ENCODE results near the gene FAM81B.

Gene FAM81B

DNA sequence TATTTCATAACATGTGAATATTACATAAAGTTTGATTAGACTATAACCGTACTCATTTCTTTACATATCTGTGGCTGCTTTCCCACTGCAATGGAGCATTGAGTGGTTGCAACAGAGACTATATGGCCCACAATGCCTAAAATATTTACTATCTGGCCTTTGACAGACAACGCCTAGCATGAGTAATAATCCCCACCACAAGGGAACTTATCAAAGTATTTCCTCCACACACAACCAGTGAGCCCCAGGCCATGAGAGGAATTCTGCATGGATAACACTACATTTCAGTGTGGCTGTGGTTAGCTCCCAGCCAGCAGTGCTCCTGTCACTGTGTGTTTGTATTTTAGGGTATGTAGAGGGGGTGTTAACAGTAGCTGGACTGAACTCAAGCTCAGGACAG is 54.8 kb downstream of the FAM81B start:
- TF ChIP-seq ZFX (IDR thresholded peaks at IDR 0.05; ENCODE audit: borderline replicate concordance), result no peak
- TF ChIP-seq, protein P1, sequence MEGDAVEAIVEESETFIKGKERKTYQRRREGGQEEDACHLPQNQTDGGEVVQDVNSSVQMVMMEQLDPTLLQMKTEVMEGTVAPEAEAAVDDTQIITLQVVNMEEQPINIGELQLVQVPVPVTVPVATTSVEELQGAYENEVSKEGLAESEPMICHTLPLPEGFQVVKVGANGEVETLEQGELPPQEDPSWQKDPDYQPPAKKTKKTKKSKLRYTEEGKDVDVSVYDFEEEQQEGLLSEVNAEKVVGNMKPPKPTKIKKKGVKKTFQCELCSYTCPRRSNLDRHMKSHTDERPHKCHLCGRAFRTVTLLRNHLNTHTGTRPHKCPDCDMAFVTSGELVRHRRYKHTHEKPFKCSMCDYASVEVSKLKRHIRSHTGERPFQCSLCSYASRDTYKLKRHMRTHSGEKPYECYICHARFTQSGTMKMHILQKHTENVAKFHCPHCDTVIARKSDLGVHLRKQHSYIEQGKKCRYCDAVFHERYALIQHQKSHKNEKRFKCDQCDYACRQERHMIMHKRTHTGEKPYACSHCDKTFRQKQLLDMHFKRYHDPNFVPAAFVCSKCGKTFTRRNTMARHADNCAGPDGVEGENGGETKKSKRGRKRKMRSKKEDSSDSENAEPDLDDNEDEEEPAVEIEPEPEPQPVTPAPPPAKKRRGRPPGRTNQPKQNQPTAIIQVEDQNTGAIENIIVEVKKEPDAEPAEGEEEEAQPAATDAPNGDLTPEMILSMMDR (IDR thresholded peaks at IDR 0.05), result no peak
- no peak overlapping the region for H3K27ac ChIP-seq

DNA sequence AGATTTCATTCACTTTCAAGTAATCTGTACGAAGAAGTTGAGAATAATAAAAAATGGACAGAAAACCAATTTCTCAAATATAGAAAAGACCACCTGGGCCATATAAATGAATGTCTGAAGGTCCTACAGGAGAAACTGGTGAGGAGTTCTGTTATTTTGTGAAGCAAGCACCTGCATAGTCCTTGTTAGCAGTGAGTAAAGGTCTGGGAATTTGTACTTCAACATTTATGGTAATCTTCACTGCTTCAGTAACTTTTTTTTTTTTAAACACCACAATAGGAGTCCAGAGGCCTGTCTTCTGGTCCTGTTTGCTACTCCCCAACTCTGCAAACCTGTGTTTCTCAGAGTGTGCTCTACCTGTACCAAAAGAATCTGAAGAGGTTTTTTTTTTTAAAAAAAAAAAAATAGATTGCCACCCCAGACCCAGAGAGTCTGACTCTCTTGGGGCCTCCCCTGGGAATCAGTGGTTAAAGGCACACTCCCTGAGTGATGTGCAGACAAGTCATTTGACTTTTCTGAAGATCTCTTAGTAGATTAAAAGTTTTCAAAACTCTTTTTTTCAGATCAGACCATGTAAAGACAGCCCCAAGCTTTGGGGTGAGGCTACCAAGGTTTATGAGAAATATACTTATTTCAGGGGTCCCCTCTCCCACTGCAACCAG is 55.5 kb downstream of the FAM81B start:
- TF ChIP-seq, protein P1 (IDR thresholded peaks at IDR 0.05), result no peak
- no peak for TF ChIP-seq ZFX (IDR thresholded peaks at IDR 0.05; ENCODE audit: borderline replicate concordance)
- H3K27ac ChIP-seq, result no peak overlapping the region

DNA sequence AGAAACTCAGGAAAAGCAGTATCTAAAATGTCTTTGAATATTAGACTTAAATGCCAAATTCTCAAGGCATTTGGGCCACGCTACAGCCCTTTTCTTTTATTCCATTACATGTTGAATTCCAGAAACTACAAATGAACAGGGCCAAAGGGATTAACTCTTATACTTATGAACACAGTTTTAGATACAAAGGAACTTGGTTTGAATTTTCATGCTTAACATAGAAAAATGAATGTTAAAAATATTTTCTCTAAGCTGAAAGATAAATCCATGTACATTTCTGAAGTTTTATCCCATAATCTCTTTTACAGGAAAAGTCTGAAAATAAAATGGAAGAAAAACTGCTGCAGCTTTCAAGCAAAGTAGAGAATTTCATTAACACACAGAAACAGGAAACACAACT is 56.8 kb downstream of the FAM81B start:
- TF ChIP-seq ZFX (IDR thresholded peaks at IDR 0.05; ENCODE audit: borderline replicate concordance), result no peak
- TF ChIP-seq, protein P1 (IDR thresholded peaks at IDR 0.05), result no peak
- no peak overlapping the region for H3K27ac ChIP-seq

DNA sequence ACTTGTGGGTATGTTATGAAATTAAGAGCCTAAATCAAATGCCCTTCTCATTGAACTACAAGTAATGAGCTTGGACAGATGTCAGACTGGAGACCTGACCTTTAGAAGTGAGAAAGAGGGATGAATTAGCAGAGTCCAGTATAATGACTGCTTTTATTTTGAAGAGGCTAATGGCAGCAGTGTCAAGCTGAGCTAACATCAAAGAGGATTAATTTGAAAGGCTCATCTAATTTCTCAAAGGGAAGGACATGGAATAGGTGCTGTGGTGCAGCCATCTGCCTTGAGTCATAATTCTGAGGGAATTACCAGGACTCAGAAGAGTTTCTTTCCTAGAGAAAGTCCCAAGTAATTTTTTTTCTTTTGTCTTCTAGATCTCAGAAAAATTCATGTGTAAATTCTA is 57.6 kb downstream of the FAM81B start:
- H3K27ac ChIP-seq, result no peak overlapping the region
- TF ChIP-seq ZFX (IDR thresholded peaks at IDR 0.05; ENCODE audit: borderline replicate concordance), result no peak
- TF ChIP-seq, protein P1 (IDR thresholded peaks at IDR 0.05), result no peak

DNA sequence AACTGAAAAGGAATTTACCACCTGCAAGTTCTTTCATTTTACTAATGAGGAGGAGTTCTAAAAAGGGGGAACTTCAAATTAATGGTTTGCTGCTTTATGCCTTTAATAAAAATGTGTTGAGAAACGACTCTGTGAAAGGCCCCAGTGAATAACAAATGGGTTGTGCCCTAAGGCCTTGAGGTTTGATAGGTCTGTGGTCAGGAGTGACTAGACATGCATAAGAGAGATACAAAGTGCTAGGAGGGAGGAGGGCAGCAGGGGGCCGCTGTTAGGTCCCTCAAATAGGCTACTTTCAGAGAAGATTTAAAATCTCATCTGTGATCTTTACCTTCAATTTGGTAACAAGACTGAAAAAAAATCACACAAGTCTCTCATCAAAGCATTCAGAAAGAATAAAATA is 58.3 kb downstream of the FAM81B start:
- H3K27ac ChIP-seq, result no peak overlapping the region
- TF ChIP-seq, protein P1 (IDR thresholded peaks at IDR 0.05), result no peak
- no peak for TF ChIP-seq ZFX (IDR thresholded peaks at IDR 0.05; ENCODE audit: borderline replicate concordance)

DNA sequence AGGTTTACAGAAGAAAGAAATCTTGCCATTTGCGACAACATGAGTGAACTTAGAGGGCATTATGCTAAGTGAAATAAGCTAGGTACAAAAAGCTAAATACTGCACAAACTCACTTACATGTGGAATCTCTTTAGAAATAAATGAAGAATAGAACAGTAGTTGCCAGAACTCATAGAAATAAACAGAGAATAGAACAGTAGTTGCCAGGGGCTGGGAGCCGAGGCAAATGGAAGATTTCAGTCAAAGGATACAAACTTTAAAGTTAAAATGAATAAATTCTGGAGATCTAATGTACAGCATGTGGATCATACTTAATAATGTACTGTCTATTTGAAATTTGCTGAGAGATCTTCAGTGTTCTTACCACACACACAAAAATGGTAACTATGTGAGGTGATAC is 63.4 kb downstream of the FAM81B start:
- H3K27ac ChIP-seq, result no peak overlapping the region
- TF ChIP-seq, protein P1 (IDR thresholded peaks at IDR 0.05), result no peak
- no peak for TF ChIP-seq ZFX (IDR thresholded peaks at IDR 0.05; ENCODE audit: borderline replicate concordance)

DNA sequence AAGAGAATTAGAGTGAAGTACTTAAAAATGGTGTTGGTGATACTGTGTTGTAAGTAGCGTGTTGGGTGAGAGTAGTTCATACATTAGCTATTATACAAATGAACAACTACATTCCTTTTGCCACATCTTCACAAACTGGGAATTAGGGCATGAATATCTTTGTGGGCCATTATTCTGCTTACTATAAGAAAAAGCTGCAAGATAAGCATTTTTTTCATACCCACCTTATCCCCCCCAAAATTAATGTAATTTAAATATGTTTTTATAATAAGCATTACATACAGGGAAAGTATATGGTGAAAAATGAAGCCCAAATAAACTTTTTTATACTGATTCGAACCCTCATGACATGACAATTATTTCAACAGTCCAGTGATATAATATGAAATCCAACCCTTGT is 69.5 kb downstream of the FAM81B start:
- TF ChIP-seq, protein P1 (IDR thresholded peaks at IDR 0.05), result no peak
- no peak for TF ChIP-seq ZFX (IDR thresholded peaks at IDR 0.05; ENCODE audit: borderline replicate concordance)
- H3K27ac ChIP-seq, result no peak overlapping the region

All from 22Rv1 (cell line).